ENCODE results near the gene CDC37L1.

The CDC37L1 gene

DNA sequence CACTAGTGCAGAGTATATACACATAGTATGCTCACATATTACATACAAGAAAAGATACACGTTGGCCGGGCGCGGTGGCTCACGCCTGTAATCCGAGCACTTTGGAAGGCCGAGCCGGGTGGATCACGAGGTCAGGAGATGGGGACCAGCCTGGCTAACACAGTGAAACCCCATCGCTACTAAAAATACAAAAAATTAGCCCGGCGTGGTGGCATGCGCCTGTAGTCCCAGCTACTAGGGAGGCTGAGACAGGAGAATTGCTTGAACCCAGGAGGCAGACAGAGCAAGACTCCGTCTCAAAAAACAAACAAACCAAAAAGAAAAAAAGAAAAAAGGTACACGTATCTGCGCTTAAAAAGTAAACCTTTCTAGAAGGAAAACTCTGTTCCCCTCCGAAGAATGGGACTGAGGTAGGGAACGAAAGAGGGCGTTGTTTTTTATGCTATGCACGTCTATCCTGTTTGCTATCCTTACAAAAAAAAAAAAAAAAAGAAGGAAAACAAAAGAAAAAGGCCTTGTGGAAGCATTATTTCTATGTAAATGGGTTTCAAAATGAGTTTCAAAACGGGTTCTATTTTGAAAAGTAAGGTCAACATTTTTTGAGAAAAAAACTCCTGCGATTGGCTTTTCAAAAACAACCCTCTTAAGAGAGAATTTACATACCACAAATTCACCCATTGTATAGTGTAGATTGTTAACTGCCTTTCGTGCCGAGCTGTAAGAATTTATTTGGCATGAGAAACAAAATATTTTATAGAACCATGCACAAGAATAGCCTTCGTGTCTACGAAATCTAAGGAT is 60.4 kb downstream of the CDC37L1 start:
- H3K9me2 ChIP-seq (replicated peaks; ENCODE audit: insufficient read depth, low read length): no peaks in the 10 kb centered on the region
- no peaks in the 10 kb centered on the region for H3K9me3 ChIP-seq (ENCODE audit: insufficient read depth, low read length)
- H2AFZ ChIP-seq (ENCODE audit: low read depth, low read length, severe bottlenecking): peak overlapping the region; percentile 90
- H3K4me2 ChIP-seq (ENCODE audit: low read depth, low read length, poor library complexity, severe bottlenecking): peak overlapping the region; percentile 76
- H3K79me2 ChIP-seq (ENCODE audit: insufficient read depth, low read length): peaks cover 54% of the 10 kb centered on the region
- TF ChIP-seq, protein P1, sequence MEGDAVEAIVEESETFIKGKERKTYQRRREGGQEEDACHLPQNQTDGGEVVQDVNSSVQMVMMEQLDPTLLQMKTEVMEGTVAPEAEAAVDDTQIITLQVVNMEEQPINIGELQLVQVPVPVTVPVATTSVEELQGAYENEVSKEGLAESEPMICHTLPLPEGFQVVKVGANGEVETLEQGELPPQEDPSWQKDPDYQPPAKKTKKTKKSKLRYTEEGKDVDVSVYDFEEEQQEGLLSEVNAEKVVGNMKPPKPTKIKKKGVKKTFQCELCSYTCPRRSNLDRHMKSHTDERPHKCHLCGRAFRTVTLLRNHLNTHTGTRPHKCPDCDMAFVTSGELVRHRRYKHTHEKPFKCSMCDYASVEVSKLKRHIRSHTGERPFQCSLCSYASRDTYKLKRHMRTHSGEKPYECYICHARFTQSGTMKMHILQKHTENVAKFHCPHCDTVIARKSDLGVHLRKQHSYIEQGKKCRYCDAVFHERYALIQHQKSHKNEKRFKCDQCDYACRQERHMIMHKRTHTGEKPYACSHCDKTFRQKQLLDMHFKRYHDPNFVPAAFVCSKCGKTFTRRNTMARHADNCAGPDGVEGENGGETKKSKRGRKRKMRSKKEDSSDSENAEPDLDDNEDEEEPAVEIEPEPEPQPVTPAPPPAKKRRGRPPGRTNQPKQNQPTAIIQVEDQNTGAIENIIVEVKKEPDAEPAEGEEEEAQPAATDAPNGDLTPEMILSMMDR (IDR thresholded peaks at IDR 0.05; ENCODE audit: insufficient read depth, low read length, poor library complexity, severe bottlenecking): peak; percentile 20
- TF ChIP-seq EZH2phosphoT487 (conservative IDR thresholded peaks at IDR 0.05; ENCODE audit: low read length): no peak
- no peaks in the 10 kb centered on the region for H3K27me3 ChIP-seq (ENCODE audit: low read length)
- peaks cover 4% of the 10 kb centered on the region; the same call in 1 of the 2 replicates for H4K20me1 ChIP-seq (ENCODE audit: low read depth, low read length)
- H3K9ac ChIP-seq (ENCODE audit: low read length): peak overlapping the region; percentile 97
- H3K27ac ChIP-seq (ENCODE audit: low read depth, low read length): peak overlapping the region; percentile 75
- H3K4me3 ChIP-seq (ENCODE audit: insufficient read depth, low read length, poor library complexity, severe bottlenecking): peak overlapping the region; percentile 73
- no peaks in the 10 kb centered on the region for H3K36me3 ChIP-seq (ENCODE audit: low read length)
- peaks cover 14% of the 10 kb centered on the region for H3F3A ChIP-seq (ENCODE audit: insufficient read depth)

DNA sequence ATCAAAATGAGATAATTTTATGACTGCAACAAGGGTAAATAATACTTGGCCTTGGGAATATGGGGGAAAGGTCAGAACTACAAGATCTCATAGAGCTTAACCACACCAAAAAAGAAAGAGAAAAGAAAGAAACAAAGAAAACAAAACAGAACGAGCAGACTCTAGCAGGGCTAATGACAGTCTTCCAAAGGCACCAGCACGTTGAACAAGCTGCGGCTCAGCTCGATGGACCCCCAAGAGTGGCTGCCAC is 60.9 kb downstream of the CDC37L1 start:
- Histone ChIP-seq H3K79me2 (ENCODE audit: insufficient read depth, low read length) (peaks cover 52% of the 10 kb centered on the region), H3K36me3 (ENCODE audit: low read length) (no peaks in the 10 kb centered on the region), H3K9ac (ENCODE audit: low read length) (peak overlapping the region; percentile 97), H3K27ac (ENCODE audit: low read depth, low read length) (peak overlapping the region; percentile 75), H3K9me2 (replicated peaks; ENCODE audit: insufficient read depth, low read length) (no peaks in the 10 kb centered on the region), H4K20me1 (ENCODE audit: low read depth, low read length) (0 out of 2 replicates have a peak, but pooled peaks cover 4% of the 10 kb centered on the region), H3K4me3 (ENCODE audit: insufficient read depth, low read length, poor library complexity, severe bottlenecking) (peak overlapping the region; percentile 73), H3K9me3 (ENCODE audit: insufficient read depth, low read length) (no peaks in the 10 kb centered on the region), H3F3A (ENCODE audit: insufficient read depth) (peaks cover 14% of the 10 kb centered on the region), H2AFZ (ENCODE audit: low read depth, low read length, severe bottlenecking) (peak overlapping the region; percentile 90), H3K4me2 (ENCODE audit: low read depth, low read length, poor library complexity, severe bottlenecking) (peak overlapping the region; percentile 76), H3K27me3 (ENCODE audit: low read length) (no peaks in the 10 kb centered on the region)
- TF ChIP-seq EZH2phosphoT487 (conservative IDR thresholded peaks at IDR 0.05; ENCODE audit: low read length): no peak
- TF ChIP-seq, protein P1 (IDR thresholded peaks at IDR 0.05; ENCODE audit: insufficient read depth, low read length, poor library complexity, severe bottlenecking): no peak

DNA sequence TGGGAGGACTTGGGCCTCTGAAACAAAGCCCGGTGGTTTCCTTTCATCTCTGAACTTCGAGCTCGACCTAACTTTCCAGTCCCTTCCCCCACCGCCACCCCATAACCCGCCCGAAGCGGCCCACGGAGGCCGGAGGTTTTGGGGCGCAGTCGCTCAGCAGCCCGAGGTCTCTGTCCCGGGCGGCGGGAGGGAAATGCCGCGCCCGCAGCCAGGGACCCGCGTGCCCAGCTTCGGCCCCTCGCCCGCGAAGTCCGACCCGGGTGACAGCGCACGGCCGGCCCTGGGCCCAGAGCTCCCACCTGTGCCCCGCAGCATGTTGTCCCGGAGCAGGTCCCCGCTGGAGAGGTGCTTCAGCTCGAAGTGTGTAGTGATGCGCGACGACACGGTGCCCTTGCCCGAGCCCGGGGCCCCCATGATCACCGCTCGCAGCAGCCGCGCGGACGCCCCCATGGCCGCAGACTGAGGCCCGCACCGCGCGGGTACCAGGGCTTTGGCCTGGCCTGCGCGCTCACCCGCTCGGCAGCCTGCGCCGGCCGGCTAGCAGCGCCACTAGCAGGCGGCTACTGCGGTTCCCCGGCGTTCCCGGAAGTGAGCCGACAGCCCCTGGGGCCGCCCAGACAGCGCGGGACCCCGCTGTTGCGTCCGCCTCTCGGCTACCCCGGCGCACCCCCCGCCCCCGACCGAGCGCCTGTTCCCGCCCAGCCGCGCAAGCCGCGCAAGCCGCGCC is 61.4 kb downstream of the CDC37L1 start, which contains the start of gene AK3:
AK3 (minus strand) TSS at position 565 of the 727 bp plus-strand sequence; CDS start at position 450, 115 bp downstream.
- H4K20me1 ChIP-seq (ENCODE audit: low read depth, low read length): 0 out of 2 replicates have a peak, but pooled peaks cover 4% of the 10 kb centered on the region
- H3K9ac ChIP-seq (ENCODE audit: low read length): peak within 1 kb of the TSS; percentile 97
- H3K79me2 ChIP-seq (ENCODE audit: insufficient read depth, low read length): peaks cover 51% of the 10 kb centered on the region
- no peaks in the 10 kb centered on the region for H3K27me3 ChIP-seq (ENCODE audit: low read length)
- no peaks in the 10 kb centered on the region for H3K36me3 ChIP-seq (ENCODE audit: low read length)
- no peaks in the 10 kb centered on the region for H3K9me3 ChIP-seq (ENCODE audit: insufficient read depth, low read length)
- peak within 1 kb of the TSS; percentile 75 for H3K27ac ChIP-seq (ENCODE audit: low read depth, low read length)
- TF ChIP-seq, protein P1 (IDR thresholded peaks at IDR 0.05; ENCODE audit: insufficient read depth, low read length, poor library complexity, severe bottlenecking): peak; percentile 9
- TF ChIP-seq EZH2phosphoT487 (conservative IDR thresholded peaks at IDR 0.05; ENCODE audit: low read length): no peak
- H3K9me2 ChIP-seq (replicated peaks; ENCODE audit: insufficient read depth, low read length): no peaks in the 10 kb centered on the region
- peak within 1 kb of the TSS; percentile 96 for H2AFZ ChIP-seq (ENCODE audit: low read depth, low read length, severe bottlenecking)
- peak within 1 kb of the TSS; percentile 76 for H3K4me2 ChIP-seq (ENCODE audit: low read depth, low read length, poor library complexity, severe bottlenecking)
- H3K4me3 ChIP-seq (ENCODE audit: insufficient read depth, low read length, poor library complexity, severe bottlenecking): peak within 1 kb of the TSS; percentile 73
- peaks cover 14% of the 10 kb centered on the region for H3F3A ChIP-seq (ENCODE audit: insufficient read depth)
